HCT116 (cell line): Measurements from ENCODE around the gene ADAMTS6. TPM values are rescaled to one million over a fixed set of nuclear protein-coding genes. Genes with fewer than 3 reads are reported as not detected.

Experiments used
- ATAC-seq: fragments of 200-7000 bp; cut with Tn5 transposase; 2 replicates; pipeline ENCODE4 v1.9.1; 2020; ENCODE audit warnings: mild to moderate bottlenecking, moderate library complexity
- BruUV-seq: library from RNA; stranded (reverse); fragments of 400-500 nt; replicated peaks from 2 replicates; lab custom pipeline; 2021; lab: Mats Ljungman, UMichigan
- CTCF ChIA-PET: fragments of 300-600 bp; sonication (Branson Sonifier 250); formaldehyde crosslinking; loops from one replicate; lab custom pipeline; 2021; ENCODE audit warnings: antibody characterized with exemption; lab: Charles Lee
- POLR2A ChIA-PET: fragments of 300-600, 350-600 bp; sonication (Branson Sonifier 250); formaldehyde crosslinking; loops from one replicate; lab custom pipeline; 2021; ENCODE audit warnings: antibody characterized with exemption; lab: Charles Lee
- RAD21 ChIA-PET, 2 experiments: fragments of 300-600 bp; sonication (Branson Sonifier 250); formaldehyde crosslinking; loops; one replicate each; lab custom pipeline; 2023; ENCODE audit warnings: low total read pairs in 2 of 2; ENCODE audit not compliant: uncharacterized antibody in 2 of 2, unreplicated experiment in 2 of 2, low non-redundant PET in 1 of 2; lab: Charles Lee
- DNase-seq: peaks from one replicate; pipeline ENCODE4 v3.0.0-alpha.2; 2010; ENCODE audit warnings: low read depth, low spot score
- H2AFZ ChIP-seq: fragments of 200-600 bp; shearing (Covaris generic), sonication (generic); 2 replicates; pipeline ENCODE4 v1.6.1; 2017; ENCODE audit warnings: low read depth, mixed run types, mixed read lengths, antibody characterized with exemption, low read length; ENCODE audit not compliant: poor library complexity, severe bottlenecking
- H3K27ac ChIP-seq: 2 replicates; pipeline ENCODE4 v1.5.1; 2012; ENCODE audit warnings: low read depth, low read length
- H3K27me3 ChIP-seq: fragments of 200-600 bp; sonication (generic); 2 replicates; pipeline ENCODE4 v1.6.1; 2016; ENCODE audit warnings: mixed run types, low read length, mixed read lengths; ENCODE audit not compliant: insufficient read depth
- H3K36me3 ChIP-seq, 2 experiments: fragments of 200-500 bp in 1 of 2; fragments of 200-600 bp in 1 of 2; sonication (Bioruptor generic) in 1 of 2; sonication (generic) in 1 of 2; 2 replicates each; pipeline versions ENCODE4 v1.5.1 to v1.6.1; 2014 to 2016; ENCODE audit warnings: low read length in 2 of 2, inconsistent platforms in 1 of 2, mixed read lengths in 1 of 2, mixed run types in 1 of 2; ENCODE audit not compliant: insufficient read depth in 2 of 2, control insufficient read depth in 1 of 2
- H3K4me1 ChIP-seq, 2 experiments: fragments of 200-600 bp in 1 of 2; sonication (generic) in 1 of 2; 2 replicates each; pipeline versions ENCODE4 v1.5.1 to v1.6.1; 2012 to 2017; ENCODE audit warnings: low read length in 2 of 2, inconsistent platforms in 1 of 2, mild to moderate bottlenecking in 1 of 2, mixed read lengths in 1 of 2, mixed run types in 1 of 2, moderate library complexity in 1 of 2; ENCODE audit not compliant: insufficient read depth in 2 of 2, control insufficient read depth in 1 of 2
- H3K4me2 ChIP-seq: fragments of 200-600 bp; sonication (generic); 2 replicates; pipeline ENCODE4 v1.6.1; 2017; ENCODE audit warnings: mixed run types, low read length, mixed read lengths
- H3K4me3 ChIP-seq, 2 experiments: fragments of 200-600 bp in 1 of 2; sonication (generic) in 1 of 2; replicated peaks in 1 of 2; 2 replicates each; pipeline ENCODE4 v1.5.1; 2011 to 2016; ENCODE audit warnings: low read length in 2 of 2, control low read depth in 1 of 2, low read depth in 1 of 2, mild to moderate bottlenecking in 1 of 2, mixed read lengths in 1 of 2, mixed run types in 1 of 2
- H3K79me2 ChIP-seq: fragments of 200-600 bp; sonication (generic); 2 replicates; pipeline ENCODE4 v1.6.1; 2017; ENCODE audit warnings: mild to moderate bottlenecking, mixed run types, low read length, moderate library complexity, mixed read lengths; ENCODE audit not compliant: insufficient read depth
- H3K9ac ChIP-seq: fragments of 200-600 bp; sonication (generic); 2 replicates; pipeline ENCODE4 v1.6.1; 2016; ENCODE audit warnings: low read length, mixed read lengths
- H3K9me2 ChIP-seq: fragments of 200-600 bp; sonication (generic), shearing (Covaris generic); 2 replicates; pipeline ENCODE4 v1.6.1; 2017; ENCODE audit warnings: mixed run types, mild to moderate bottlenecking, moderate library complexity; ENCODE audit not compliant: insufficient read depth
- H3K9me3 ChIP-seq, 2 experiments: fragments of 200-500 bp in 1 of 2; fragments of 200-600 bp in 1 of 2; sonication (Bioruptor generic) in 1 of 2; sonication (generic) in 1 of 2; 2 replicates each; pipeline ENCODE4 v1.6.1; 2014 to 2017; ENCODE audit warnings: low read length in 2 of 2, mixed read lengths in 2 of 2, inconsistent platforms in 1 of 2, low read depth in 1 of 2, mild to moderate bottlenecking in 1 of 2, mixed run types in 1 of 2, moderate library complexity in 1 of 2; ENCODE audit not compliant: control insufficient read depth in 1 of 2, insufficient read depth in 1 of 2
- H4K20me1 ChIP-seq: fragments of 200-600 bp; sonication (generic), shearing (Covaris generic); 2 replicates; pipeline ENCODE4 v1.6.1; 2017; ENCODE audit warnings: mixed run types, mild to moderate bottlenecking, moderate library complexity; ENCODE audit not compliant: insufficient read depth
- CBX3 ChIP-seq: IDR thresholded peaks from 2 replicates; pipeline ENCODE4 v1.6.1; 2012; ENCODE audit warnings: low read depth
- EGR1 ChIP-seq: IDR thresholded peaks from 2 replicates; pipeline ENCODE4 v1.6.1; 2012; ENCODE audit warnings: low read depth
- ELF1 ChIP-seq: IDR thresholded peaks from 2 replicates; pipeline ENCODE4 v1.6.1; 2012; ENCODE audit warnings: low read depth, borderline replicate concordance
- EZH2 ChIP-seq: fragments of 200-600 bp; sonication (generic); IDR thresholded peaks from 2 replicates; pipeline ENCODE4 v1.6.1; 2017; ENCODE audit warnings: antibody characterized with exemption, mixed run types
- EZH2phosphoT487 ChIP-seq: fragments of 200-600 bp; IDR thresholded peaks from 2 replicates; pipeline ENCODE4 v1.6.1; 2018; ENCODE audit warnings: antibody characterized with exemption, borderline replicate concordance
- JUND ChIP-seq: IDR thresholded peaks from 2 replicates; pipeline ENCODE4 v1.6.1; 2012
- POLR2AphosphoS5 ChIP-seq: IDR thresholded peaks from 2 replicates; pipeline ENCODE4 v1.6.1; 2011; ENCODE audit warnings: mild to moderate bottlenecking, low read depth, low read length, moderate library complexity
- RAD21 ChIP-seq: IDR thresholded peaks from 2 replicates; pipeline ENCODE4 v1.6.1; 2012; ENCODE audit warnings: low read depth, mild to moderate bottlenecking
- SP1 ChIP-seq: IDR thresholded peaks from 2 replicates; pipeline ENCODE4 v1.6.1; 2012; ENCODE audit warnings: low read depth
- YY1 ChIP-seq: IDR thresholded peaks from 2 replicates; pipeline ENCODE4 v1.6.1; 2011; ENCODE audit warnings: low read length, low read depth, moderate library complexity, mild to moderate bottlenecking; ENCODE audit not compliant: insufficient replicate concordance; ENCODE audit errors: extremely low read depth
- ZFX ChIP-seq: fragments of 450-650 bp; IDR thresholded peaks from 2 replicates; pipeline ENCODE4 v1.6.1; 2017
- ZNF274 ChIP-seq: fragments of 200-500 bp; sonication (Bioruptor generic); IDR thresholded peaks from 2 replicates; pipeline ENCODE4 v1.6.1; 2014; ENCODE audit warnings: mild to moderate bottlenecking, low read depth, low read length, inconsistent platforms
- intact Hi-C: fragments of 100-400 bp; cut with micrococcal nuclease; formaldehyde crosslinking; loops from 2 replicates; pipeline ENCODE4 v1.10.0; 2022
- total RNA-seq: library from RNA; stranded (reverse); gene quantifications from one replicate; pipeline ENCODE4 v1.2.1, GENCODE V29; 2021; ENCODE audit not compliant: unreplicated experiment
- TF ChIP-seq, protein P1 (sequence below), 3 experiments: fragments of 200-600 bp in 1 of 3; sonication (generic) in 1 of 3; IDR thresholded peaks in 2 of 3; conservative IDR thresholded peaks in 1 of 3; 2 replicates each; pipeline ENCODE4 v1.5.1; 2012 to 2017; ENCODE audit warnings: low read depth in 2 of 3, low read length in 2 of 3, antibody characterized with exemption in 1 of 3, borderline replicate concordance in 1 of 3, control low read depth in 1 of 3, mild to moderate bottlenecking in 1 of 3, mixed read lengths in 1 of 3, mixed run types in 1 of 3, moderate library complexity in 1 of 3; ENCODE audit not compliant: insufficient read depth in 1 of 3
- TF ChIP-seq, protein P2 (sequence below): IDR thresholded peaks from 2 replicates; pipeline ENCODE4 v1.6.1; 2012; ENCODE audit warnings: low read depth
- TF ChIP-seq, protein P3 (sequence below): IDR thresholded peaks from 2 replicates; pipeline ENCODE4 v1.6.1; 2011; ENCODE audit warnings: mild to moderate bottlenecking, low read length, moderate library complexity; ENCODE audit not compliant: insufficient replicate concordance; ENCODE audit errors: extremely low read depth

The ADAMTS6 gene
- total RNA-seq, 1 experiment from 2014 or later = 0.93 TPM

DNA sequence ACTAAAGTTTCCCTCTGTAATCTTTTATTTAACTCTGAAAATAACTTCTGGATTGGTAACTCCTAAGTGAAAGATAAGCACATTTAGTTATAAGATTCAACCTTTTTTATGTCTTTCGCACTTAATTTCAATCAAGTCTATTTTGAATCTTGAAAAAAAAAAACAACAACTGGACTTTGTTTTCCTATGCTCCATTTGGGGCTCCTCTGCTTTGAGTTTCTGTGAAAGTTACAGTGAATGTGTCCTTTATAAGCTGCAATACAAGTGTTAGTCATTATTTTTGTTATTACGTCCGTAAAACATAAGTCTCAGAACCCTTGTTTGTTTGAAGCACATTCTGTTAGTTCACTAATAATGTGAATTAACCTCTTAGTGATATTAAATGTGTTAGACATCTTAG lies 276.8 kb downstream of the ADAMTS6 start (continued):
- TF ChIP-seq, protein P1, sequence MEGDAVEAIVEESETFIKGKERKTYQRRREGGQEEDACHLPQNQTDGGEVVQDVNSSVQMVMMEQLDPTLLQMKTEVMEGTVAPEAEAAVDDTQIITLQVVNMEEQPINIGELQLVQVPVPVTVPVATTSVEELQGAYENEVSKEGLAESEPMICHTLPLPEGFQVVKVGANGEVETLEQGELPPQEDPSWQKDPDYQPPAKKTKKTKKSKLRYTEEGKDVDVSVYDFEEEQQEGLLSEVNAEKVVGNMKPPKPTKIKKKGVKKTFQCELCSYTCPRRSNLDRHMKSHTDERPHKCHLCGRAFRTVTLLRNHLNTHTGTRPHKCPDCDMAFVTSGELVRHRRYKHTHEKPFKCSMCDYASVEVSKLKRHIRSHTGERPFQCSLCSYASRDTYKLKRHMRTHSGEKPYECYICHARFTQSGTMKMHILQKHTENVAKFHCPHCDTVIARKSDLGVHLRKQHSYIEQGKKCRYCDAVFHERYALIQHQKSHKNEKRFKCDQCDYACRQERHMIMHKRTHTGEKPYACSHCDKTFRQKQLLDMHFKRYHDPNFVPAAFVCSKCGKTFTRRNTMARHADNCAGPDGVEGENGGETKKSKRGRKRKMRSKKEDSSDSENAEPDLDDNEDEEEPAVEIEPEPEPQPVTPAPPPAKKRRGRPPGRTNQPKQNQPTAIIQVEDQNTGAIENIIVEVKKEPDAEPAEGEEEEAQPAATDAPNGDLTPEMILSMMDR (IDR thresholded peaks at IDR 0.05 in 2 of 3, conservative IDR thresholded peaks at IDR 0.05 in 1 of 3; ENCODE audit: borderline replicate concordance in 1 of 3, insufficient read depth in 1 of 3, low read depth in 2 of 3, low read length in 2 of 3) = no peak
- TF ChIP-seq ZNF274 = no peak
- no peak for TF ChIP-seq POLR2AphosphoS5
- no peak for TF ChIP-seq JUND
- TF ChIP-seq SP1 = no peak
- TF ChIP-seq ELF1 = no peak
- TF ChIP-seq ZFX = no peak

DNA sequence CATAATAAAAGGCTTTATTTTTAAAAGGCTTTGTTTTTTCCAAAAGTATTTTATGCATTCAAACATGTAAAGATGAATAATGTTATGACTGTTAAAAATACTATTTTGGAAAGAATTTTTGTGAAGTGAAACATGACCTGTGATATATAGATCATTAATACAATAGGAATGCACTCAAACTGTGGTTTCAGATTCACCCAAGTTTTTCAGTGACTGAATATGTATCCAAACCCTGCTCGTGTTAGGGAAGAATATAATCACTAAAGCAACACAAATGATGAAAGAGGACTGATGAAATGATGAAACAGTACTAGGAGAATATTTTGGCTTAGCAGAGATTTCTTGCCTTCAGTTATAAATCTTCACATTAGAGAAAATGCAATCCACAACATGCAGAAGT lies 278.0 kb downstream of the ADAMTS6 start:
- Histone ChIP-seq H3K9ac (no peak overlapping the region), H3K4me2 (no peak overlapping the region), H3K4me3 (no peak overlapping the region), H3K27ac (no peak overlapping the region), H3K79me2 (no peaks in the 10 kb centered on the region), H3K4me1 (no peaks in the 10 kb centered on the region), H3K9me3 (no peaks in the 10 kb centered on the region), H4K20me1 (no peaks in the 10 kb centered on the region), H3K36me3 (no peaks in the 10 kb centered on the region), H3K9me2 (no peaks in the 10 kb centered on the region), H3K27me3 (no peaks in the 10 kb centered on the region), H2AFZ (no peak overlapping the region)
- intact Hi-C loops = no loop called here
- ChIA-PET RAD21 (no interaction called here), POLR2A (no interaction called here), CTCF (no interaction called here)
- BruUV-seq = no TSS peak
- DNase-seq (no peak), ATAC-seq (no peak)
- no peak for TF ChIP-seq RAD21
- no peak for TF ChIP-seq EGR1
- no peak for TF ChIP-seq CBX3
- no peak for TF ChIP-seq EZH2phosphoT487
- no peak for TF ChIP-seq YY1
- TF ChIP-seq, protein P1 (IDR thresholded peaks at IDR 0.05 in 2 of 3, conservative IDR thresholded peaks at IDR 0.05 in 1 of 3; ENCODE audit: borderline replicate concordance in 1 of 3, insufficient read depth in 1 of 3, low read depth in 2 of 3, low read length in 2 of 3) = no peak
- TF ChIP-seq EZH2 = no peak
- TF ChIP-seq, protein P2, sequence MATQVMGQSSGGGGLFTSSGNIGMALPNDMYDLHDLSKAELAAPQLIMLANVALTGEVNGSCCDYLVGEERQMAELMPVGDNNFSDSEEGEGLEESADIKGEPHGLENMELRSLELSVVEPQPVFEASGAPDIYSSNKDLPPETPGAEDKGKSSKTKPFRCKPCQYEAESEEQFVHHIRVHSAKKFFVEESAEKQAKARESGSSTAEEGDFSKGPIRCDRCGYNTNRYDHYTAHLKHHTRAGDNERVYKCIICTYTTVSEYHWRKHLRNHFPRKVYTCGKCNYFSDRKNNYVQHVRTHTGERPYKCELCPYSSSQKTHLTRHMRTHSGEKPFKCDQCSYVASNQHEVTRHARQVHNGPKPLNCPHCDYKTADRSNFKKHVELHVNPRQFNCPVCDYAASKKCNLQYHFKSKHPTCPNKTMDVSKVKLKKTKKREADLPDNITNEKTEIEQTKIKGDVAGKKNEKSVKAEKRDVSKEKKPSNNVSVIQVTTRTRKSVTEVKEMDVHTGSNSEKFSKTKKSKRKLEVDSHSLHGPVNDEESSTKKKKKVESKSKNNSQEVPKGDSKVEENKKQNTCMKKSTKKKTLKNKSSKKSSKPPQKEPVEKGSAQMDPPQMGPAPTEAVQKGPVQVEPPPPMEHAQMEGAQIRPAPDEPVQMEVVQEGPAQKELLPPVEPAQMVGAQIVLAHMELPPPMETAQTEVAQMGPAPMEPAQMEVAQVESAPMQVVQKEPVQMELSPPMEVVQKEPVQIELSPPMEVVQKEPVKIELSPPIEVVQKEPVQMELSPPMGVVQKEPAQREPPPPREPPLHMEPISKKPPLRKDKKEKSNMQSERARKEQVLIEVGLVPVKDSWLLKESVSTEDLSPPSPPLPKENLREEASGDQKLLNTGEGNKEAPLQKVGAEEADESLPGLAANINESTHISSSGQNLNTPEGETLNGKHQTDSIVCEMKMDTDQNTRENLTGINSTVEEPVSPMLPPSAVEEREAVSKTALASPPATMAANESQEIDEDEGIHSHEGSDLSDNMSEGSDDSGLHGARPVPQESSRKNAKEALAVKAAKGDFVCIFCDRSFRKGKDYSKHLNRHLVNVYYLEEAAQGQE = no peak
- TF ChIP-seq POLR2AphosphoS5 = no peak
- TF ChIP-seq JUND = no peak
- TF ChIP-seq, protein P3, sequence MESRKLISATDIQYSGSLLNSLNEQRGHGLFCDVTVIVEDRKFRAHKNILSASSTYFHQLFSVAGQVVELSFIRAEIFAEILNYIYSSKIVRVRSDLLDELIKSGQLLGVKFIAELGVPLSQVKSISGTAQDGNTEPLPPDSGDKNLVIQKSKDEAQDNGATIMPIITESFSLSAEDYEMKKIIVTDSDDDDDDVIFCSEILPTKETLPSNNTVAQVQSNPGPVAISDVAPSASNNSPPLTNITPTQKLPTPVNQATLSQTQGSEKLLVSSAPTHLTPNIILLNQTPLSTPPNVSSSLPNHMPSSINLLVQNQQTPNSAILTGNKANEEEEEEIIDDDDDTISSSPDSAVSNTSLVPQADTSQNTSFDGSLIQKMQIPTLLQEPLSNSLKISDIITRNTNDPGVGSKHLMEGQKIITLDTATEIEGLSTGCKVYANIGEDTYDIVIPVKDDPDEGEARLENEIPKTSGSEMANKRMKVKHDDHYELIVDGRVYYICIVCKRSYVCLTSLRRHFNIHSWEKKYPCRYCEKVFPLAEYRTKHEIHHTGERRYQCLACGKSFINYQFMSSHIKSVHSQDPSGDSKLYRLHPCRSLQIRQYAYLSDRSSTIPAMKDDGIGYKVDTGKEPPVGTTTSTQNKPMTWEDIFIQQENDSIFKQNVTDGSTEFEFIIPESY = no peak
- no peak for TF ChIP-seq ZFX
